Right cardiac atrium (tissue), 5 donors: ENCODE results near the gene POR. TPM values are rescaled to one million over a fixed set of nuclear protein-coding genes. Genes with fewer than 3 reads are reported as not detected.
"Not testable (repeated sequence)": the region's sequence is repeated elsewhere in the genome, so short reads cannot be mapped to it uniquely, and the experiment has no call there.

Experiments used
- ATAC-seq, 2 donors: fragments of 200-7000 bp; cut with Tn5 transposase; one replicate each; pipeline versions ENCODE4 v1.8.0 to v1.9.1; 2020; ENCODE audit warnings: moderate library complexity in 2 of 2, mild to moderate bottlenecking in 1 of 2
- DNase-seq, 3 donors: peaks; one replicate each; pipeline ENCODE4 v3.0.0-alpha.2; 2020
- H3K27ac ChIP-seq: one replicate; pipeline ENCODE4 v1.5.1; 2013; ENCODE audit warnings: mild to moderate bottlenecking, low read length, control low read depth, moderate library complexity
- H3K27me3 ChIP-seq: one replicate; pipeline ENCODE4 v1.6.1; 2013; ENCODE audit not compliant: control insufficient read depth, insufficient read depth
- H3K4me1 ChIP-seq: one replicate; pipeline ENCODE4 v1.6.1; 2013; ENCODE audit warnings: low read length; ENCODE audit not compliant: control insufficient read depth, insufficient read depth
- H3K4me3 ChIP-seq: one replicate; pipeline ENCODE4 v1.5.1; 2013; ENCODE audit warnings: low read length, control low read depth
- H3K9me3 ChIP-seq: one replicate; pipeline ENCODE4 v1.6.1; 2013; ENCODE audit warnings: low read length; ENCODE audit not compliant: control insufficient read depth
- whole genome bisulfite sequencing: extraction: QIAGEN DNeasy Blood & Tissue Kit; methylation state at CpG from one replicate; pipeline ENCODE4 v1.1.7; 2013; 5-methylcytosine and 5-hydroxymethylcytosine counted together
- intact Hi-C, 4 donors: fragments of 100-400 bp; cut with DNase I; formaldehyde crosslinking; loops; one replicate each; pipeline versions ENCODE4 v1.11.0 to v1.14.0; 2022 to 2023
- polyA plus RNA-seq: library from polyadenylated mRNA; stranded (reverse); fragments of 200-250 nt; gene quantifications from one replicate; pipeline ENCODE4 v1.2.3, GENCODE V29; 2013
- total RNA-seq, 4 donors: library from RNA; stranded (reverse); fragmentation: NEBNext Ultra II Directional; extraction: Animal tissue kit (Norgen Biotek cat#: 25700); gene quantifications; one replicate each; pipeline ENCODE4 v1.2.1, GENCODE V29; 2021
- donor health status: healthy with polysubstance abuse.
- donor health status: DM: no; HTN: yes; CAD: no.
- donor health status: DM: no; HTN: no; CAD: no.
- donor health status: DM: no; HTN: yes; CAD: no; lungs with severe emphysema.
- donor health status: DM: yes; HTN: yes; CAD: no.

POR gene
- total and polyA plus RNA-seq, 5 donors: 47.4 to 122 (median 61.1) TPM

DNA sequence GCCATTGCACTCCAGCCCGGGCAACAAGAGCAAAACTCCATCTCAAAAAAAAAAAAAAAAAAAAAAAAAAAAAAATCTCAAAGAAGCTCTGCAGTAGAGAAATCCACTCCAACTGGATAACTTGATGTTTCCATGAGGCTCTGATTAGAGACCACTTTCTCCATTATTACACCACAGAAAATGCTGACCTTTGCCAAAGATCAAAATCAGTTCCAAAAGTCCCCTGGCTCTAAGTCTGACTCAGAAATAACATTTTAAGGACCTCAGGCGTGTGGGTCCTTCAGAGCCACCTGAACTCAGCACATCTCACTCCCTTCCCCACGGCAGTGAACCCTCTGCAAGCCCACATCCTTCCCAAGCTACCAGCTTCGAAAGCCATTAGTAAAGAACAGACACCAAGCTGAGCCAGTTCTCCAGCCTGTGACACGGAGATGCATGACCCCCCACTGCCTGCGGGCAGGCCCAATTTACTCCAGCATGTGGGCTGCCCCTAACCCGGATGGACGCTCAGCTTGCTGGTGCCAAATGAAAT, 93.3 kb downstream of the POR start:
- no peak overlapping the region for H3K4me3 ChIP-seq
- H3K4me1 ChIP-seq: no peaks in the 10 kb centered on the region
- intact Hi-C loops: no loop called here
- H3K27ac ChIP-seq: no peak overlapping the region
- H3K9me3 ChIP-seq: no peaks in the 10 kb centered on the region
- ATAC-seq: no peak
- 78% methylated on average over 8 of the region's 8 CpGs for WGBS
- DNase-seq: peak in 1 of 3 donors; percentile 5
- H3K27me3 ChIP-seq: no peaks in the 10 kb centered on the region

DNA sequence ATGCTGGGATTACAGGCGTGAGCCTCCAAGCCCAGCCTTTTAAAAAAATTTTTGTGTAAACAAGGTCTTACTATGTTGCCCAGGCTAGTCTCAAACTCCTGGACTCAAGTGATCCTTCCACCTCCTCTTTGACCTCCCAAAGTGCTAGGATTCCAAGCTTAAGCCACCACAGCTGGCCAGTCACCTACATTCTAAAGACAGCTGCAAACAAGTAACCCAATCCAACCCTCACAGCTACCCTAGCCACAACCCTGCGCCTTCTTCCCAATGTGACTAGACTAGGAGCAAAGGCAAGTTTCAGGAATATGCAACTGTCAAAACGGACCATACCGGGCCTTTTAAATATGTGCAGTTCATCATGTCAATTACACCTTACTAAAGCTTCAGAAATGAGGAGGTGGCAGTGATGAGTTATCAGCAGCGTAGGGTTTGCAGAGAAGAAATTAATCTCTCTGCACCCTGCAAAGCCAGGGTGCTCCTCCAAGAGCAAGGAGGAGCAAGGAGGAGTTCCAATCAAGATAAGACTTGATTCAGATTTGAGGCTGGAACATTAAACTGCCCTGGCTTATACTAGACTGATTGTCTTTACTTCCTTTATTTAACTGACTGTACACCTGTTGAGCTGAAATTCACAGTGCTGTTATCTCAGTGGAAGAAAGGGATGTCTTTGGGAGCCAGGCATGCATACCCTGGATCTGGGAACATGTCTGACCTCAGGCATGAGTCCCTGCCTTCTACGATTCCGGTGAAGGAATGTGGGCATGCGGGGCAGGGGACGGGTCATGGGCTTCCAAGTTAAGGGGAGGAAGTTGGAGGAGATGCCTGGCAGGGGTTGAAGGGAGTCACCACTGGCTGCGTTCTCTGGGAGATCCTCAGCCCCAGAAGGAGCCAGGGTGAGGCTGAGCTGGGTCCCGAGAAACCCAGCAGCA, 95.0 kb downstream of the POR start:
- ATAC-seq (no peak), DNase-seq (peak in 1 of 3 donors; percentile 26)
- no peaks in the 10 kb centered on the region for H3K27me3 ChIP-seq
- intact Hi-C loops: no loop called here
- no peak overlapping the region for H3K27ac ChIP-seq
- no peaks in the 10 kb centered on the region for H3K4me1 ChIP-seq
- WGBS: 73% methylated on average over 11 of the region's 11 CpGs
- H3K9me3 ChIP-seq: no peaks in the 10 kb centered on the region
- H3K4me3 ChIP-seq: no peak overlapping the region

DNA sequence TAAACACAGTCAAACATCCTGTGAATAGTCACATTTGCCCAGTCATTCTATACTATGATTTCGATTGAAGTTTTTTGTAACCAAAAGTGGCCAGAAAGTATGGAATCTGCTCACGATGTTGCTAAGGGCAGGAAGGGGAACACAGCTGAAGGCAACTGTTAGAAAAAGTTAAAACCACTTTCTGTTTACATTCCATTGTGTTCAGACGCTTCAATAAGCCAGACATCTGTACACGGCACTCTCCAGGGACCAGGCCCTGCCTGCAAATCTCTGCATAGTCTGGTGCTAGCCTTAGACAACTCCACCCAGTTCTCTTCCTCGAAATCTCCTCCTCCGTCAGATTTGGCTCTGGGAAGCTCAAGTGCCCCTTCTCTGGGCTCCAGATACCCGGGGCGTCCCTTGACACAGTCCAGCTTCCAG, 96.5 kb downstream of the POR start:
- Histone ChIP-seq H3K27me3 (no peaks in the 10 kb centered on the region), H3K27ac (no peak overlapping the region), H3K4me3 (no peak overlapping the region), H3K4me1 (no peaks in the 10 kb centered on the region), H3K9me3 (no peaks in the 10 kb centered on the region)
- 23% methylated on average over 8 of the region's 8 CpGs for WGBS
- intact Hi-C loops: no loop called here
- ATAC-seq (peak; percentile 93 to 97), DNase-seq (peak; percentile 78 to 91 (median 84))

DNA sequence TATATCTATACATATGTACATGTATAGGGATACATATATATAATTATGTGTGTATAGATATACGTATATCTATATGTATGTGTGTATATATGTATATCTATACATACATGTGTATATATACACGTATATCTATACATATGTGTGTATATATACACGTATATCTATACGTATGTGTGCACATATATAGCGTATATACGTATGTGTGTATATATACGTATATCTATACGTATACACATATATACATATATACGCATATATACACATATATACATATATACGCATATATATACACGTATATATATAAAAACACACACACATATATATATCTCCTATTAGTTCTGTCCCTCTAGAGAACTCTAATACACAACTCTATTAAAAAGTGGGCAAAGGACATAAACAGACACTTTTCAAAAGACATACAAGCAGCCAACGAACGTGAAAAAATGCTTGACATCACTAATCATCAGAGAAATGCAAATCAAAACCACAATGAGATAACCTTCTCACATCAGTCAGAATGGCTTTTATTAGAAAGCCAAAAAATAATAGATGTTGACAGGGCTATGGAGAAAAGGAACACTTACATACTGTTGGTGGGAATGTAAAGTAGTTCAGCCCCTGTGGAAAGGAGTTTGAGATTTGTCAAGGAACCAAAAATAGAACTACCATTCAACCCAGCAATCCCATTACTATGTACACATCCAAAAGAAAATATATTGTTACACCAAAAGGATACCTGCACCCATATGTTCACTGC, 101.4 kb downstream of the POR start:
- Histone ChIP-seq H3K4me1 (no peaks in the 10 kb centered on the region), H3K27ac (no peak overlapping the region), H3K27me3 (no peaks in the 10 kb centered on the region), H3K9me3 (no peaks in the 10 kb centered on the region), H3K4me3 (no peak overlapping the region)
- DNase-seq: no peak
- 86% methylated on average over 13 of the region's 13 CpGs for WGBS
- ATAC-seq: no peak
- intact Hi-C loops: loop anchor here in 3 of 4 donors (2.0 to 5.0 kb wide), 2 partner anchors 149 to 150 kb away; no protein-coding TSS in a partner anchor

DNA sequence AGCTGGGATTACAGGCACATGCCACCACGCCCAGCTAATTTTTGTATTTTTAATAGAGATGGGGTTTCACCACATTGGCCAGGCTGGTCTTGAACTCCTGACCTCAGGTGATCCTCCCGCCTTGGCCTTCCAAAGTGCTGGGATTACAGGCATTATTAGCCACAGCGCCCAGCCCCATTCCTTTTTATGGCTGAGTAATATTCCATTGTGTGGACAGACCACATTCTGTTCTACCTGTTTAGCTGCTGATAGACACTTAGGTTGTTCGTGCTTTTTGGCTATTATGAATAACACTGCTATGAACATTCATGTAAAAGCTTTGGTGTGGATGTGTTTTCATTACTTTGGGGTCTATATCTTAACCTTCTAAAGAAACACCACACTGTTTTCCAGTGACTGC, 103.6 kb downstream of the POR start:
- not testable (repeated sequence) for H3K9me3 ChIP-seq, H3K4me1 ChIP-seq, H3K27ac ChIP-seq, DNase-seq, H3K27me3 ChIP-seq, ATAC-seq, H3K4me3 ChIP-seq
- intact Hi-C loops: loop anchor here in 2 of 4 donors (5.0 kb wide), 1 partner anchor 151 kb away; no protein-coding TSS in a partner anchor
- WGBS: 98% methylated on average over 4 of the region's 4 CpGs

DNA sequence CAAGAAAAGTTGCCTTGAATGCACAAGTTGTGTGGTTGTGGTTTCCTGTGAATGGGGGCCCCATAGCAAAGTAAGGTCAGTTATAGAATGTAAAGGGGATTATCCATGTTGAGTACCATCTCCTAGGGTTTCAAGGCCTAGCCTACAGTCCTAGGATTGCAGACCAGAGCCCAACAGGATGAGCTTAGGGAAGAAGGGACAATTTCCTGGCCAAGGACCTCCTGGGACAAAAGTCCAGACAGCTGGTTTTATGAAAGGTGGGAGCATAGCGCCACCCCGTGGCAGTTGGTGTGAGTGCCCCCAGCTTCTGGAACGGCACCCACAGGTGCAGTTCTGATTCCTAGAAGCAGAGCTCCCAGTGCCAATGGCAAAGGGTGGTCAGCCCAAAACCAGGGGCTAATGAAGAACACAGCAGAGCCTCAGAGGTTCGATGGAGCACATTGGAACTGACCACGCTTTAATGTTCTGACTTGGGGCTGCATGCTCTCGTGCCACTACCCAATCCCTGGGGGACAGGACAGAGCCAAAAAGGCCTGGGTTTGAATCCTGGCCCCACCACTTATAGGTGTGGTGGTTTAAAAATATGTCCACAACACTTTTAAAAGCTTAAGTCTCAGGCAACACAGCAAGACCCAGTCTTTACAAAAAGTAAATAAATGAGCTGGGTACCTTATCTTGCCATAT, 105.2 kb downstream of the POR start:
- no peak overlapping the region for H3K27ac ChIP-seq
- H3K27me3 ChIP-seq: no peaks in the 10 kb centered on the region
- H3K9me3 ChIP-seq: no peaks in the 10 kb centered on the region
- ATAC-seq (peak; percentile 74 to 78), DNase-seq (peak; percentile 79 to 90 (median 90))
- H3K4me3 ChIP-seq: no peak overlapping the region
- intact Hi-C loops: loop anchor here in 1 of 4 donors (1.0 kb wide), 1 partner anchor 154 kb away; no protein-coding TSS in a partner anchor
- WGBS: 42% methylated on average over 6 of the region's 6 CpGs
- H3K4me1 ChIP-seq: no peaks in the 10 kb centered on the region

DNA sequence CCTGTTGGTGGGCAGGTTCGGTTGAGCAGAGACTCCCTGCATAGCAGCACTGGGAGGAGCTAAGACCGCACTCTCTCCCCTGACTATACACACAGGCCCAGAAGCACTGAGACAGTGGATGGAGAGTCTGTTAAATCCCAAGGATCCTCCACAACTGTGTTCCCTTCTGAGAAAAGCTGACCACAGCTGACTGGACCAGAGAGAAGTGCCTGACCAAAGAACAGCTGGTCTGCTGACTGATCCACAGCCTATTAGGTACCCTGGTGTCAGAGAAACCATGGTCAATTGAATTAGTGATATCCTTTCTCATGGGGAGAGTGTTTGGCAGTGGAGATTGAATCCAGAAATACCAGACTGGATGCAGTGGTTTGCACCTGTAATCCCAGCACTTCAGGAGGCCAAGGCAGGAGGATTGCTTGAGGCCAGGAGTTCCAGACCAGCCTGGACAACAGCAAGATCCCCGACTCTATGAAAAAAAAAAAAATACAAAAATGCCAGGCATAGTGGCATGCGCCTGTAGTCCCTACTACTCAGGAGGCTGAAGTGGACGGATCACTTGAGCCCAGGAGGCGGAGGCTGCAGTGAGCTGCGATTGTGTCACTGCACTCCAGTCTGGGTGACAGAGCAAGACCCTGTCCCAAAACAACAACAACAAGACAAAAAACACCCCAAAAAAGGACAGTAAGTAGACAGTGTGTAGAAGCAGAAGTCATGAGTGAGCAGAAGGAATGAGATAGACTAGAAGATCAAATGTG, 107.2 kb downstream of the POR start:
- DNase-seq (no peak), ATAC-seq (no peak)
- intact Hi-C loops: no loop called here
- no peaks in the 10 kb centered on the region for H3K9me3 ChIP-seq
- no peaks in the 10 kb centered on the region for H3K27me3 ChIP-seq
- H3K27ac ChIP-seq: no peak overlapping the region
- WGBS: 92% methylated on average over 7 of the region's 7 CpGs
- H3K4me1 ChIP-seq: no peaks in the 10 kb centered on the region
- no peak overlapping the region for H3K4me3 ChIP-seq

DNA sequence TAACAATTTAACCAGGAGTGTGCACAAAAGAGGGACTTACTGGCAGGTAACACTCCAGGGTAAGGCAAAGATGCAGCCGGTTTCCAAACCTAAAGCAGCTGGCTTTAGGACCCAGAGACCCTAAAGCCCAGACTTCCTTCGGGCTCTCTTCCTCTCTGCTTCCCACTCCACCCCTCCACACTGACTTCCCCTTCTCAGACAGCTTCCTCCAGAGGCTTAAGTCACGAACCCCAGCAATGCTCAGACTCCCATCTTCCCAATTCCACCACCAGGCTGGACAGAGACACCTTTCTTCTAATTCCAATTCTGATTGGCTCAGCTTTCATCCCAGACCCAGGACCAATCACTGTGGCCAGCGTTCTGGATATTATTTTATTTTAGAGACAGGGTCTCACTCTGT, 108.0 kb downstream of the POR start:
- H3K4me3 ChIP-seq: no peak overlapping the region
- no peak overlapping the region for H3K27ac ChIP-seq
- 44% methylated on average over 4 of the region's 4 CpGs for WGBS
- no peaks in the 10 kb centered on the region for H3K4me1 ChIP-seq
- ATAC-seq: peak; percentile 66 to 72
- DNase-seq: no peak
- H3K9me3 ChIP-seq: no peaks in the 10 kb centered on the region
- intact Hi-C loops: no loop called here
- H3K27me3 ChIP-seq: no peaks in the 10 kb centered on the region

DNA sequence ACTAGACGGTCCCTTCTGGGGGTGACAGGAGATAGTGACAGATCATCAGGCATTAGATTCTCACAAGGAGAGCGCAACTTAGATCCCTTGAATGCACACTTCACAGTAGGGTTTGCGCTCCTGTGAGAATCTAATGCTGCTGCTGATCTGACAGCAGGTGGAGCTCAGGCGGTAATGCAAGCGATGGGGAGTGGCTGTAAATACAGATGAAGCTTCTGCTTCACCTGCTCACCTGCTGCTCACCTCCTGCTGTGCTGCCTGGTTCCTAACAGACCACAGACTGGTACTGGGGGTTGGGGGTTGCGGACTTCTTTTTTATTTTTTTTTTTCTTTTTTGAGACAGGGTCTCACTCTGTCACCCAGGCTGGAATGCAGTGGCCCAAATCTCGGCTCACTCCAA, 114.7 kb downstream of the POR start:
- H3K4me3 ChIP-seq, H3K4me1 ChIP-seq, DNase-seq, H3K27me3 ChIP-seq, H3K9me3 ChIP-seq, ATAC-seq, H3K27ac ChIP-seq, intact Hi-C loops: not testable (repeated sequence)
- 97% methylated on average over 7 of the region's 7 CpGs for WGBS

DNA sequence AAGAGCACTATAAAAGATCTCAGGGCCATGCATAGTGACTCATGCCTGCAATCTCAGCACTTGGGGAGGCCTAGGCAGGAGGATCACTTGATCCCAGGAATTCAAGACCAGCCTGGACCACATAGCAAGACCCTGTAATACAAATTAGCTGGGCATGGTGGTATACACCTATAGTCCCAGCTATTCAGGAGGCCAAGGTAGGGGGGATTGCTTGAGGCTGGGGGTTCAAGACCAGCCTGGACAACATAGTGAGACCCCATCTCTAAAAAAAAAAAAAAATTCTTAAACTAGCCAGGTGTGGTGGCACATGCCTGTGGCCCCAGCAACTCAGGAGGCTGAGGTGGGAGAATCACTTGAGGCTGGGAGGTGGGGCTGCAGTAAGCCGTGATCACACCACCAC, 117.0 kb downstream of the POR start:
- no peak for ATAC-seq
- H3K4me1 ChIP-seq: no peaks in the 10 kb centered on the region
- H3K27me3 ChIP-seq: no peaks in the 10 kb centered on the region
- 100% methylated on average over 1 of the region's 1 CpG for WGBS
- no peak for DNase-seq
- no peaks in the 10 kb centered on the region for H3K9me3 ChIP-seq
- intact Hi-C loops: no loop called here
- no peak overlapping the region for H3K4me3 ChIP-seq
- no peak overlapping the region for H3K27ac ChIP-seq
